ENCODE data around the gene ITPR1. TPM values are rescaled to one million over a fixed set of nuclear protein-coding genes. Genes with fewer than 3 reads are reported as not detected.
A peak's percentile ranks its signal among the peaks of the same experiment; 100 is the strongest.

ITPR1 gene
- total and polyA plus RNA-seq, 10 of the 15 experiments (the other 5 are each of a cell fraction or from before 2014, with no cell fraction given), result 12.2 to 239 (median 28.4) TPM

GRCh38 chr3:4493014-4493940, at the start of gene ITPR1 (continued):
- TF ChIP-seq SUZ12 (IDR thresholded peaks at IDR 0.05; ENCODE audit: unreplicated experiment), result no peak
- TF ChIP-seq ATF3 (IDR thresholded peaks at IDR 0.05; ENCODE audit: borderline replicate concordance, extremely low read depth, low read depth, low read length), result no peak
- TF ChIP-seq PML (IDR thresholded peaks at IDR 0.05; ENCODE audit: low read length), result peak; percentile 92
- TF ChIP-seq, protein P1, sequence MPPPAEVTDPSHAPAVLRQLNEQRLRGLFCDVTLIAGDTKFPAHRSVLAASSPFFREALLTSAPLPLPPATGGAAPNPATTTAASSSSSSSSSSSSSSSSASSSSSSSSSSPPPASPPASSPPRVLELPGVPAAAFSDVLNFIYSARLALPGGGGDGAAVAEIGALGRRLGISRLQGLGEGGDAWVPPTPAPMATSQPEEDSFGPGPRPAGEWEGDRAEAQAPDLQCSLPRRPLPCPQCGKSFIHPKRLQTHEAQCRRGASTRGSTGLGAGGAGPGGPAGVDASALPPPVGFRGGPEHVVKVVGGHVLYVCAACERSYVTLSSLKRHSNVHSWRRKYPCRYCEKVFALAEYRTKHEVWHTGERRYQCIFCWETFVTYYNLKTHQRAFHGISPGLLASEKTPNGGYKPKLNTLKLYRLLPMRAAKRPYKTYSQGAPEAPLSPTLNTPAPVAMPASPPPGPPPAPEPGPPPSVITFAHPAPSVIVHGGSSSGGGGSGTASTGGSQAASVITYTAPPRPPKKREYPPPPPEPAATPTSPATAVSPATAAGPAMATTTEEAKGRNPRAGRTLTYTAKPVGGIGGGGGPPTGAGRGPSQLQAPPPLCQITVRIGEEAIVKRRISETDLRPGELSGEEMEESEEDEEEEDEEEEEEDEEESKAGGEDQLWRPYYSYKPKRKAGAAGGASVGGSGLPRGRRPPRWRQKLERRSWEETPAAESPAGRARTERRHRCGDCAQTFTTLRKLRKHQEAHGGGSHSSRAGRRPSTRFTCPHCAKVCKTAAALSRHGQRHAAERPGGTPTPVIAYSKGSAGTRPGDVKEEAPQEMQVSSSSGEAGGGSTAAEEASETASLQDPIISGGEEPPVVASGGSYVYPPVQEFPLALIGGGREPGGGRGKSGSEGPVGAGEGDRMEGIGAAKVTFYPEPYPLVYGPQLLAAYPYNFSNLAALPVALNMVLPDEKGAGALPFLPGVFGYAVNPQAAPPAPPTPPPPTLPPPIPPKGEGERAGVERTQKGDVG (CRISPR knock-in tag; IDR thresholded peaks at IDR 0.05), result no peak
- peak; percentile 89 for TF ChIP-seq YY1 (IDR thresholded peaks at IDR 0.05; ENCODE audit: low read depth, low read length)
- TF ChIP-seq NRF1 (conservative IDR thresholded peaks at IDR 0.05; ENCODE audit: low read depth, low read length), result no peak
- no peak; the same call in 1 of the 2 replicates for TF ChIP-seq EED (IDR thresholded peaks at IDR 0.05; ENCODE audit: low read depth)
- no peak for TF ChIP-seq MYB (IDR thresholded peaks at IDR 0.05; ENCODE audit: borderline replicate concordance, low read depth, low read length)
- TF ChIP-seq SUPT20H (IDR thresholded peaks at IDR 0.05; ENCODE audit: borderline replicate concordance, control insufficient read depth, low read depth, low read length), result no peak
- no peak for TF ChIP-seq IRF5 (IDR thresholded peaks at IDR 0.05; ENCODE audit: borderline replicate concordance)
- peak; percentile 81; the same call in 1 of the 2 replicates for TF ChIP-seq ZBED1 (IDR thresholded peaks at IDR 0.05; ENCODE audit: borderline replicate concordance)
- 0 out of 2 replicates have a peak, but pooled peaks have one; percentile 7 for TF ChIP-seq SPI1 (IDR thresholded peaks at IDR 0.05; ENCODE audit: borderline replicate concordance, insufficient read depth, low read depth, low read length)
- TF ChIP-seq RCOR1 (conservative IDR thresholded peaks at IDR 0.05; ENCODE audit: low read depth, low read length), result no peak
- peak; percentile 62 for TF ChIP-seq RELA (IDR thresholded peaks at IDR 0.05; ENCODE audit: borderline replicate concordance, partially characterized antibody)
- TF ChIP-seq MAX (IDR thresholded peaks at IDR 0.05; ENCODE audit: low read depth, low read length), result peak; percentile 92
- TF ChIP-seq POLR2AphosphoS5 (IDR thresholded peaks at IDR 0.05; ENCODE audit: low read length), result peak; percentile 100
- peak; percentile 64 for TF ChIP-seq SREBF1 (IDR thresholded peaks at IDR 0.05; ENCODE audit: low read length)
- TF ChIP-seq CBFB (IDR thresholded peaks at IDR 0.05; ENCODE audit: low read depth), result peak; percentile 86
- peak in 1 of 2 experiments; percentile 30; a peak in 1 of 4 replicates for TF ChIP-seq SRF (IDR thresholded peaks at IDR 0.05; ENCODE audit: low read depth in 2 of 2, low read length in 2 of 2)
- TF ChIP-seq, protein P2, sequence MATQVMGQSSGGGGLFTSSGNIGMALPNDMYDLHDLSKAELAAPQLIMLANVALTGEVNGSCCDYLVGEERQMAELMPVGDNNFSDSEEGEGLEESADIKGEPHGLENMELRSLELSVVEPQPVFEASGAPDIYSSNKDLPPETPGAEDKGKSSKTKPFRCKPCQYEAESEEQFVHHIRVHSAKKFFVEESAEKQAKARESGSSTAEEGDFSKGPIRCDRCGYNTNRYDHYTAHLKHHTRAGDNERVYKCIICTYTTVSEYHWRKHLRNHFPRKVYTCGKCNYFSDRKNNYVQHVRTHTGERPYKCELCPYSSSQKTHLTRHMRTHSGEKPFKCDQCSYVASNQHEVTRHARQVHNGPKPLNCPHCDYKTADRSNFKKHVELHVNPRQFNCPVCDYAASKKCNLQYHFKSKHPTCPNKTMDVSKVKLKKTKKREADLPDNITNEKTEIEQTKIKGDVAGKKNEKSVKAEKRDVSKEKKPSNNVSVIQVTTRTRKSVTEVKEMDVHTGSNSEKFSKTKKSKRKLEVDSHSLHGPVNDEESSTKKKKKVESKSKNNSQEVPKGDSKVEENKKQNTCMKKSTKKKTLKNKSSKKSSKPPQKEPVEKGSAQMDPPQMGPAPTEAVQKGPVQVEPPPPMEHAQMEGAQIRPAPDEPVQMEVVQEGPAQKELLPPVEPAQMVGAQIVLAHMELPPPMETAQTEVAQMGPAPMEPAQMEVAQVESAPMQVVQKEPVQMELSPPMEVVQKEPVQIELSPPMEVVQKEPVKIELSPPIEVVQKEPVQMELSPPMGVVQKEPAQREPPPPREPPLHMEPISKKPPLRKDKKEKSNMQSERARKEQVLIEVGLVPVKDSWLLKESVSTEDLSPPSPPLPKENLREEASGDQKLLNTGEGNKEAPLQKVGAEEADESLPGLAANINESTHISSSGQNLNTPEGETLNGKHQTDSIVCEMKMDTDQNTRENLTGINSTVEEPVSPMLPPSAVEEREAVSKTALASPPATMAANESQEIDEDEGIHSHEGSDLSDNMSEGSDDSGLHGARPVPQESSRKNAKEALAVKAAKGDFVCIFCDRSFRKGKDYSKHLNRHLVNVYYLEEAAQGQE (IDR thresholded peaks at IDR 0.05; ENCODE audit: low read depth, low read length), result peak; percentile 14; the same call in 1 of the 2 replicates

Measured in GM12878 (cell line).